ENCODE results near the gene CKLF.
"Not testable (repeated sequence)": the region's sequence is repeated elsewhere in the genome, so short reads cannot be mapped to it uniquely, and the experiment has no call there.

CKLF gene

DNA sequence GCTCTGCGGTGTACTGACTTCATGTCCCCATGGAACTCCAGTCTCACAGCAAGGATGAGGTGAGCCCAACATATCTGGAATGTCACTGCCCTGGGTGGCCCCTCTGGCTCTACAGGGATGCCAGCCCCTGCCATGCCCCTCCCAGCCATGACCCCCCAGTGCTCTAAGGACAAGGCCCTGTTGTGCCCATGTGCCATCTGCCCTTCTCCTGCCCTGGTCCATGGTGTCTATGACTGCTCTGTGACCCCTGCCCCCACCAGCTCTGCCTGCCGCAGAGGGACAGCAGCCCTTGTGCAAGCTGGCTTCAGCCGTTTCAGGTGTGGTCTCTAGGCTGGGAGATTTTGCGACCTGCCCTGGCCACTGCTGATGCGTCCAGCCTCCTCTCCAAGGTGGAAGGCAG is 42.8 kb upstream of the CKLF start:
- in situ Hi-C loops (cut with HindIII; ENCODE audit: low sequenced_read_pairs), result no loop called here
- DNase-seq (ENCODE audit: low read depth, low spot score), result no peak
- H3K4me3 ChIP-seq (ENCODE audit: low read depth, low read length), result no peak overlapping the region
- no peak for TF ChIP-seq CTCF (IDR thresholded peaks at IDR 0.05; ENCODE audit: low read depth, low read length)

GRCh38 chr16:66510298-66510697 is 42.1 kb upstream of the CKLF start:
- TF ChIP-seq CTCF (IDR thresholded peaks at IDR 0.05; ENCODE audit: low read depth, low read length), result no peak
- in situ Hi-C loops (cut with HindIII; ENCODE audit: low sequenced_read_pairs), result no loop called here
- H3K4me3 ChIP-seq (ENCODE audit: low read depth, low read length), result no peak overlapping the region
- DNase-seq (ENCODE audit: low read depth, low spot score), result no peak

- in situ Hi-C loops (cut with HindIII; ENCODE audit: low sequenced_read_pairs), result no loop called here
These were observed 41.4 kb upstream of the CKLF start for GRCh38 chr16:66510711-66511601.

DNA sequence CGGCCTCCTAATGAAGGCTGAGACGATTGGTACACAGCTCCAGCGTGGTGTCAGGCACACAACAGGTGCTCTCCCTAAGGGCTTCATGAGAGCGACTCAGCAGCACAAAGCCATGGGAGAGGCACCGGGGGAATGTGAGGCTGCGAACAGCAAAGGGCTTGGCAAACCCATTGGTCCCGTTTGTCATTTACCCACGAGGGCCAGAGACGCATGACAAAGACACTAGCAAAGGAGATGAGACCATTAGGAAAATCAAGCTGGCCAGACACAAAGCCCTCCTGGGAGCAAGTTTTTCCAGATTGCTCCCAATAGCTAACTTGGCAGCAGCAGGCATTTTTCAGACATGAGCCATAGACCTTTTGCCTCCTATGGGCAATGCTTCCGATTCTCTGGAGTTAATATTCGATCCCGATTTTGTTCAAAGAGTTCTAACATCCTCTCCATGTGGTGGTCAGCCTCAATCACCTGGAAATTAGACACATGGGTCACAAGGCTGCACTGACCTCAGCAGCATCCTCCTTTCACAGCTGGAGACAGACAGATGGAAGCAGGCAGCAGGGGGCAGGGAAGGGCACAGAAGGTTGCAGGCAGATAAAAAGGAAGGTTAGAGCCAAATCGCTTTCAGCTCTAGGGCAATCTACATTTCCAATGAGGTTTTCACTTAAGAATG is 40.6 kb upstream of the CKLF start:
- in situ Hi-C loops (cut with HindIII; ENCODE audit: low sequenced_read_pairs), result no loop called here
- H3K4me3 ChIP-seq (ENCODE audit: low read depth, low read length), result no peak overlapping the region
- TF ChIP-seq CTCF (IDR thresholded peaks at IDR 0.05; ENCODE audit: low read depth, low read length), result no peak

More at GRCh38 chr16:66510711-66511601, 41.4 kb upstream of the CKLF start:
- no peak for DNase-seq (ENCODE audit: low read depth, low spot score)
- TF ChIP-seq CTCF (IDR thresholded peaks at IDR 0.05; ENCODE audit: low read depth, low read length), result no peak
- no peak overlapping the region for H3K4me3 ChIP-seq (ENCODE audit: low read depth, low read length)

DNA sequence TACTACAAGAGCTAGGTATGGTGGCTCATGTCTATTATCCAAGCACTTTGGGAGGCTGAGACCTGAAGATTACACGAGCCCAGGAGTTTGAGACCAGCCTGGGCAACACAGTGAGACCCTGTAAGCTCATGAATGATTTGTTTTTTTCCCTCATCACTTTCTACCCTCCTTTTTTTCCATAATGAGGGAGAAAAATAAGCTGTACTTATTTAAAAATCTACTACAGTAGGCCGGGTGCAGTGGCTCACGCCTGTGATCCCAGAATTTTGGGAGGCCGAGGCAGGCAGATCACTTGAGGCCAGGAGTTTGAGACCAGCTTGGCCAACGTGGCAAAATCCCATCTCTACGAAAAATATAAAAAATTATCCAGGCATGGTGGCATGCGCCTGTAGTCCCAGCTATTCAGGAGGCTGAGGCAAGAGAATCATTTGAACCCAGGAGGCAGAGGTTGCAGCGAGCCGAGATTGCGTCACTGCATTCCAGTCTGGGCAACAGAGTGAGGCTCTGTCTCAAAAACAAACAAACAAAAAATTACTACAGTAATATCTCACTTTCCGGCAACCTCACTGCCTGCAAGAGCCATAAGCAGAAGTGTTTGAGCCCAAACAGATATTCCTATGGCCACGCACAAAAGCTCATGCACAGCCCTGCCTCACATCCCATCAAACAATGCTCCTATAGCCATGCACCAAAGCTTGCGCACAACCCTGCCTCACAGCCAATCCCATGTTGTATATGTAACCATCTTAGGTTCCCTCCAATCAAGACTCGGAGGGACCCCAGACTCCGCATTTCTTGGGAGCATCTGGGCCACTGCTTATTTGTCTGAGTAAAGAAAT is 39.9 kb upstream of the CKLF start:
- no peak overlapping the region for H3K4me3 ChIP-seq (ENCODE audit: low read depth, low read length)
- in situ Hi-C loops (cut with HindIII; ENCODE audit: low sequenced_read_pairs), result no loop called here
- TF ChIP-seq CTCF (IDR thresholded peaks at IDR 0.05; ENCODE audit: low read depth, low read length), result no peak
- peak; percentile 28 for DNase-seq (ENCODE audit: low read depth, low spot score)

More for the DNA sequence above, 40.6 kb upstream of the CKLF start:
- DNase-seq (ENCODE audit: low read depth, low spot score), result peak; percentile 79

GRCh38 chr16:66513111-66513723 is 39.2 kb upstream of the CKLF start:
- no peak for TF ChIP-seq CTCF (IDR thresholded peaks at IDR 0.05; ENCODE audit: low read depth, low read length)
- no peak for DNase-seq (ENCODE audit: low read depth, low spot score)
- in situ Hi-C loops (cut with HindIII; ENCODE audit: low sequenced_read_pairs), result no loop called here
- no peak overlapping the region for H3K4me3 ChIP-seq (ENCODE audit: low read depth, low read length)

DNA sequence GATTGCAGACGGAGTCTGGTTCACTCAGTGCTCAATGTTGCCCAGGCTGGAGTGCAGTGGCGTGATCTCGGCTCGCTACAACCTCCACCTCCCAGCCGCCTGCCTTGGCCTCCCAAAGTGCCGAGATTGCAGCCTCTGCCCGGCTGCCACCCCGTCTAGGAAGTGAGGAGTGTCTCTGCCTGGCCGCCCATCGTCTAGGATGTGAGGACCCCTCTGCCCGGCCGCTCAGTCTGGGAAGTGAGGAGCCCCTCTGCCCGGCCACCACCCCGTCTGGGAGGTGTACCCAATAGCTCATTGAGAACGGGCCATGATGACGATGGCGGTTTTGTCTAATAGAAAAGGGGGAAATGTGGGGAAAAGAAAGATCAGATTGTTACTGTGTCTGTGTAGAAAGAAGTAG is 38.0 kb upstream of the CKLF start:
- DNase-seq (ENCODE audit: low read depth, low spot score); in situ Hi-C loops (cut with HindIII; ENCODE audit: low sequenced_read_pairs); H3K4me3 ChIP-seq (ENCODE audit: low read depth, low read length): not testable (repeated sequence)

GRCh38 chr16:66514980-66515595 is 37.3 kb upstream of the CKLF start:
- DNase-seq (ENCODE audit: low read depth, low spot score); in situ Hi-C loops (cut with HindIII; ENCODE audit: low sequenced_read_pairs); H3K4me3 ChIP-seq (ENCODE audit: low read depth, low read length): not testable (repeated sequence)

All from astrocyte of the spinal cord (primary cell).